ENCODE measurements around the gene THAP11. TPM values are rescaled to one million over a fixed set of nuclear protein-coding genes. Genes with fewer than 3 reads are reported as not detected.

The THAP11 gene
- polyA plus RNA-seq, 1 donor from 2014 or later, result 42.6 TPM

GRCh38 chr16:67800338-67800926 lies 41.7 kb upstream of the THAP11 start:
- no peaks in the 10 kb centered on the region for H3K9me3 ChIP-seq (ENCODE audit: low read length)
- H3K9me2 ChIP-seq (ENCODE audit: insufficient read depth, low read length), result no peaks in the 10 kb centered on the region
- no peaks in the 10 kb centered on the region for H3K27me3 ChIP-seq (ENCODE audit: insufficient read depth, low read depth, low read length)
- no peak overlapping the region for H2AFZ ChIP-seq (ENCODE audit: low read depth, low read length)
- H3K79me2 ChIP-seq (replicated peaks; ENCODE audit: insufficient read depth, low read length), result peaks cover 74% of the 10 kb centered on the region
- no peaks in the 10 kb centered on the region for H4K20me1 ChIP-seq (ENCODE audit: insufficient read depth)
- no peak for TF ChIP-seq REST (IDR thresholded peaks at IDR 0.05; ENCODE audit: borderline replicate concordance)
- no peak for TF ChIP-seq RAD21 (conservative IDR thresholded peaks at IDR 0.05)
- TF ChIP-seq MXI1 (conservative IDR thresholded peaks at IDR 0.05; ENCODE audit: poor library complexity, severe bottlenecking), result no peak
- no peak for TF ChIP-seq SMC3 (conservative IDR thresholded peaks at IDR 0.05; ENCODE audit: poor library complexity)
- TF ChIP-seq CTCF (IDR thresholded peaks at IDR 0.05; ENCODE audit: poor library complexity, severe bottlenecking), result no peak
- TF ChIP-seq EZH2 (IDR thresholded peaks at IDR 0.05; ENCODE audit: borderline replicate concordance, insufficient read depth, low read length, poor library complexity, severe bottlenecking), result no peak
- no peak overlapping the region for H3K4me3 ChIP-seq (ENCODE audit: low read length)
- no peaks in the 10 kb centered on the region for H3K36me3 ChIP-seq (ENCODE audit: insufficient read depth, low read length)
- no peak overlapping the region for H3K27ac ChIP-seq (ENCODE audit: low read length)
- H3F3A ChIP-seq (ENCODE audit: insufficient read depth, low read length, poor library complexity, severe bottlenecking), result no peaks in the 10 kb centered on the region
- no peak overlapping the region for H3K4me2 ChIP-seq (ENCODE audit: low read length)
- no peak overlapping the region for H3K9ac ChIP-seq (ENCODE audit: low read length)

- Histone ChIP-seq H2AFZ (ENCODE audit: low read depth, low read length) (no peak overlapping the region), H3K9me3 (ENCODE audit: low read length) (no peaks in the 10 kb centered on the region), H3K4me2 (ENCODE audit: low read length) (no peak overlapping the region), H3K79me2 (replicated peaks; ENCODE audit: insufficient read depth, low read length) (peaks cover 79% of the 10 kb centered on the region), H3K27me3 (ENCODE audit: insufficient read depth, low read depth, low read length) (no peaks in the 10 kb centered on the region), H3K36me3 (ENCODE audit: insufficient read depth, low read length) (no peaks in the 10 kb centered on the region), H3F3A (ENCODE audit: insufficient read depth, low read length, poor library complexity, severe bottlenecking) (no peaks in the 10 kb centered on the region), H3K27ac (ENCODE audit: low read length) (no peak overlapping the region), H3K4me3 (ENCODE audit: low read length) (no peak overlapping the region), H3K9me2 (ENCODE audit: insufficient read depth, low read length) (no peaks in the 10 kb centered on the region), H4K20me1 (ENCODE audit: insufficient read depth) (no peaks in the 10 kb centered on the region), H3K9ac (ENCODE audit: low read length) (no peak overlapping the region)
- TF ChIP-seq SMC3 (conservative IDR thresholded peaks at IDR 0.05; ENCODE audit: poor library complexity) (no peak), TAF1 (IDR thresholded peaks at IDR 0.05; ENCODE audit: low read depth) (no peak), CTCF (IDR thresholded peaks at IDR 0.05; ENCODE audit: poor library complexity, severe bottlenecking) (no peak), MXI1 (conservative IDR thresholded peaks at IDR 0.05; ENCODE audit: poor library complexity, severe bottlenecking) (no peak)
Observed at GRCh38 chr16:67801241-67801640, 40.9 kb upstream of the THAP11 start.

All from neural cell (in vitro differentiated cells).